Fibroblast of lung (primary cell): ENCODE results near the gene KNDC1. TPM values are rescaled to one million over a fixed set of nuclear protein-coding genes. Genes with fewer than 3 reads are reported as not detected.

Experiments used
- DNase-seq, 2 donors: peaks; one replicate each; pipeline versions ENCODE4 v3.0.0 to v3.0.0-alpha.2; 2010; ENCODE audit warnings: low read depth in 2 of 2
- H2AFZ ChIP-seq: 2 replicates; pipeline ENCODE4 v1.5.1; 2012; ENCODE audit warnings: low read length, control low read depth, inconsistent platforms
- H3K27ac ChIP-seq: 2 replicates; pipeline ENCODE4 v1.5.1; 2011; ENCODE audit warnings: low read length, control low read depth; ENCODE audit not compliant: insufficient read depth
- H3K27me3 ChIP-seq: 2 replicates; pipeline ENCODE4 v1.5.1; 2011; ENCODE audit warnings: mild to moderate bottlenecking, low read length; ENCODE audit not compliant: control insufficient read depth, insufficient read depth
- H3K36me3 ChIP-seq: 2 replicates; pipeline ENCODE4 v1.5.1; 2011; ENCODE audit warnings: low read length; ENCODE audit not compliant: control insufficient read depth, insufficient read depth
- H3K4me1 ChIP-seq: 2 replicates; pipeline ENCODE4 v1.5.1; 2011; ENCODE audit warnings: low read length; ENCODE audit not compliant: control insufficient read depth, insufficient read depth; ENCODE audit errors: extremely low read depth
- H3K4me2 ChIP-seq: 2 replicates; pipeline ENCODE4 v1.5.1; 2011; ENCODE audit warnings: low read length, control low read depth; ENCODE audit not compliant: insufficient read depth; ENCODE audit errors: extremely low read depth
- H3K4me3 ChIP-seq, 4 experiments: fragments of 200-600 bp in 1 of 4; sonication (generic) in 1 of 4; replicated peaks in 1 of 4; 2 replicates each; pipeline ENCODE4 v1.5.1; 2011 to 2016; ENCODE audit warnings: low read length in 4 of 4, low read depth in 3 of 4, mild to moderate bottlenecking in 3 of 4, control low read depth in 2 of 4, inconsistent platforms in 1 of 4, mixed read lengths in 1 of 4; ENCODE audit not compliant: insufficient read depth in 1 of 4; ENCODE audit errors: control extremely low read depth in 1 of 4
- H3K79me2 ChIP-seq: 2 replicates; pipeline ENCODE4 v1.5.1; 2012; ENCODE audit warnings: mild to moderate bottlenecking, low read length, inconsistent platforms; ENCODE audit not compliant: control insufficient read depth, insufficient read depth
- H3K9ac ChIP-seq: 2 replicates; pipeline ENCODE4 v1.5.1; 2011; ENCODE audit warnings: mild to moderate bottlenecking, low read length, control low read depth; ENCODE audit not compliant: insufficient read depth
- H3K9me3 ChIP-seq: 2 replicates; pipeline ENCODE4 v1.5.1; 2012; ENCODE audit warnings: low read depth, low read length; ENCODE audit not compliant: control insufficient read depth, insufficient read depth
- H4K20me1 ChIP-seq: 2 replicates; pipeline ENCODE4 v1.5.1; 2011; ENCODE audit warnings: low read length; ENCODE audit not compliant: control insufficient read depth, insufficient read depth; ENCODE audit errors: extremely low read depth
- CTCF ChIP-seq, 2 donors: IDR thresholded peaks in 1 of 2; conservative IDR thresholded peaks in 1 of 2; 1 replicate in 1 of 2; 2 replicates in 1 of 2; pipeline ENCODE4 v1.5.1; 2011 to 2012; ENCODE audit warnings: low read length in 2 of 2, control low read depth in 1 of 2, inconsistent platforms in 1 of 2, low read depth in 1 of 2, mild to moderate bottlenecking in 1 of 2
- EZH2 ChIP-seq: IDR thresholded peaks from 2 replicates; pipeline ENCODE4 v1.5.1; 2012; ENCODE audit warnings: low read length, control low read depth, mild to moderate bottlenecking; ENCODE audit errors: missing control alignments
- polyA plus RNA-seq, 2 donors: library from polyadenylated mRNA; depleted of rRNA in 1 of 2; stranded (reverse) in 1 of 2; unstranded in 1 of 2; fragments of >200 nt; gene quantifications; 2 replicates each; pipeline ENCODE4 v1.2.1, GENCODE V29; 2011 to 2012; ENCODE audit warnings: missing spikeins in 1 of 2
- total RNA-seq: library from RNA; depleted of rRNA; stranded (reverse); fragments of >200 nt; gene quantifications from 2 replicates; pipeline ENCODE4 v1.2.1, GENCODE V29; 2014

The KNDC1 gene
- total and polyA plus RNA-seq, 2 donors (not counting 1 experiment from before 2014, with no cell fraction given): 0.20 to 0.50 TPM

GRCh38 chr10:133139551-133140065, 20.4 kb upstream of the KNDC1 start:
- H3K36me3 ChIP-seq: no peaks in the 10 kb centered on the region
- no peaks in the 10 kb centered on the region for H3K27me3 ChIP-seq
- no peak overlapping the region for H3K4me2 ChIP-seq
- no peak overlapping the region for H3K9ac ChIP-seq
- H4K20me1 ChIP-seq: no peaks in the 10 kb centered on the region
- H3K4me1 ChIP-seq: no peaks in the 10 kb centered on the region
- no peak for DNase-seq
- H3K4me3 ChIP-seq: no peak overlapping the region
- H3K9me3 ChIP-seq: no peaks in the 10 kb centered on the region
- no peak overlapping the region for H3K27ac ChIP-seq
- no peak overlapping the region for H2AFZ ChIP-seq
- H3K79me2 ChIP-seq: no peaks in the 10 kb centered on the region
- TF ChIP-seq CTCF (conservative IDR thresholded peaks at IDR 0.05 in 1 of 2, IDR thresholded peaks at IDR 0.05 in 1 of 2; ENCODE audit: low read depth in 1 of 2, low read length in 2 of 2) (no peak), EZH2 (no peak)

- Histone ChIP-seq H3K79me2 (no peaks in the 10 kb centered on the region), H3K9me3 (no peaks in the 10 kb centered on the region), H3K27ac (no peak overlapping the region), H3K4me2 (no peak overlapping the region), H4K20me1 (no peaks in the 10 kb centered on the region), H3K36me3 (no peaks in the 10 kb centered on the region), H2AFZ (no peak overlapping the region), H3K4me1 (no peaks in the 10 kb centered on the region), H3K27me3 (no peaks in the 10 kb centered on the region), H3K9ac (no peak overlapping the region), H3K4me3 (no peak overlapping the region)
- TF ChIP-seq CTCF (conservative IDR thresholded peaks at IDR 0.05 in 1 of 2, IDR thresholded peaks at IDR 0.05 in 1 of 2; ENCODE audit: low read depth in 1 of 2, low read length in 2 of 2) (no peak), EZH2 (no peak)
- no peak for DNase-seq
Observed at GRCh38 chr10:133140417-133141143, 19.4 kb upstream of the KNDC1 start.

- Histone ChIP-seq H3K9ac (no peak overlapping the region), H3K4me2 (no peak overlapping the region), H2AFZ (no peak overlapping the region), H3K9me3 (no peaks in the 10 kb centered on the region), H3K27me3 (no peaks in the 10 kb centered on the region), H3K4me1 (no peaks in the 10 kb centered on the region), H3K36me3 (no peaks in the 10 kb centered on the region), H3K4me3 (no peak overlapping the region), H3K27ac (no peak overlapping the region), H3K79me2 (no peaks in the 10 kb centered on the region), H4K20me1 (no peaks in the 10 kb centered on the region)
- DNase-seq: no peak
- TF ChIP-seq EZH2: no peak
- no peak for TF ChIP-seq CTCF (conservative IDR thresholded peaks at IDR 0.05 in 1 of 2, IDR thresholded peaks at IDR 0.05 in 1 of 2; ENCODE audit: low read depth in 1 of 2, low read length in 2 of 2)
Observed at GRCh38 chr10:133141144-133141957, 18.7 kb upstream of the KNDC1 start.
